MM.1S (cell line): ENCODE measurements around the gene AGTR1.

Experiments used
- CTCF ChIP-seq: fragments of 300-600 bp; sonication (generic); IDR thresholded peaks from 2 replicates; pipeline ENCODE4 v1.5.1; 2016; ENCODE audit warnings: antibody characterized with exemption, low read length, mixed read lengths
- EZH2 ChIP-seq: fragments of 300-600 bp; sonication (generic); optimal IDR thresholded peaks from 2 replicates; pipeline ENCODE3; 2017; ENCODE audit warnings: low read depth, mild to moderate bottlenecking, antibody characterized with exemption, low read length, mixed read lengths

DNA sequence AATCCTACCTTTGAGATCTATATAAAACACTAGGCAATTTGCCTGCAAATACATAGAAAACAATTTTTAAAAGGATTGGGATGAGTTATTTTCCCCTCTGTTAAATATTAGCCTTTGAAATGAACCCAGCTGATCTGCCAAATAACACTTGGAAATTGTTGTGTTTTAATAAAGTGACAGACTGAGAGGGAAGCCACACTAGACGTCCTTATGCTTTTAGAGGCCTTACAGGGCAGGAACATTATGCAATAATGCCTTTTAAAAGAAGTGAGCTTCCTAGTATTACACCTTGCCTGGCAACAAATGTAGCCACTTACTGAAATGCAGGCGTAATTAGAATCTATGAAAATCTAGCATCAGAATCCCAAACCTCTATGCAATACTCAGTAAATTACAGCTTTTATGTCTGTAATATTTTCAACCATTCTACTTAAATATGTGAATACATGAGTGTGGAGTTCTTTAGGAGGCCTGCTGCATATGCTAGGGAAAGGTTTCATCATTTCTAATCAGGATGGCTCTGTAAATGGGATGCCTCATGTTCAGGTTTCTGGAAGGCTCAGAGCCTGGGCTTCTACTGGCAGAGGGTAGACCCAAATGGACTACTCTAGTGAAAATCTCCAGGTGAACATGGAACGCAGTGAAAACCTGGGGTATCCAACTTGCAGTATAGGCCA, 20.3 kb downstream of the AGTR1 start:
- TF ChIP-seq CTCF (no peak), EZH2 (no peak)
